Measurements from ENCODE around the gene NDUFB5. TPM values are rescaled to one million over a fixed set of nuclear protein-coding genes. Genes with fewer than 3 reads are reported as not detected.
A peak's percentile ranks its signal among the peaks of the same experiment; 100 is the strongest.

NDUFB5 gene
- total and polyA plus RNA-seq, 4 donors, result 32.5 to 131 (median 59.5) TPM

DNA sequence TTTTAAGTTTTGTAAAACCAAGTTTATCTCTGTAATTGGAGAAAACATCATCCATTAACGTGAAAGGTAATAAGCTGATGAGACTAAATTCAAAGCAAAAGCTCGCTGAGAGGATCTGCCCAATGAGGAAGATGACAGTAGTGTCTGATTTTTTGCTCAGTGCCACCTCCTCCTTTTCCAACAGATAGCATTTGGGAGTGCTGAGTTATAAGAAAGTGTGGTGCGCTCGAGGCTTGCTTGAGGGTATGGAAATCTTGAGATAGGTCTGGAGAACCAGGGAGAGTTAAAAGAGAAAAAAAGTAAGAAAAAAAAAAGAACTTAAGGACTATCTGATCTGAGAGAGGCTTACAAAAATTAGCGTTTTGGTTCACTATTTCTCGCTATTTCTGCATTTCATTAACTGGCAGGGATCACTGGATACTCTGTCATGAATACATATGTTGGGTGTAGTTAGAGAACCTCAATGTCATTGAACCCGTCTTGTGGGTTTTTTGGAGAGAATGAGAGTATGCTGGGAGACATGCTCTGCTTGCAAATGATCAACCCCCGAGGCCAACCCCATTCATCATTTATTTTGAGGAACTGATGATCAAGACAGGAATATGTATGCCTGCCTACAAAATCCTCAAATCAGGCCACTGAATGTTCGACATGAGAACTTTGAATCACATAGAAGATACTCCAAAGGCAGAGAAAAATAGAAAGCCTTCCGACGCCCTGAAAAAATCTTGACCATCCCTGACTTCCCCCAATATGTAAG lies 47.3 kb downstream of the NDUFB5 start:
- Histone ChIP-seq H3K4me1 (ENCODE audit: control insufficient read depth in 1 of 2, insufficient read depth in 2 of 2, low read length in 2 of 2) (peaks cover 0 to 2% of the 10 kb centered on the region in 2 donors), H3K4me3 (ENCODE audit: low read length in 2 of 2) (peak overlapping the region; percentile 79 to 96), H3K9me3 (ENCODE audit: control insufficient read depth, low read length) (no peaks in the 10 kb centered on the region), H3K36me3 (ENCODE audit: control insufficient read depth in 1 of 2, insufficient read depth in 2 of 2, low read length in 1 of 2) (no peaks in the 10 kb centered on the region), H3K27ac (ENCODE audit: low read depth in 1 of 2, low read length in 2 of 2) (no peak overlapping the region), H3K27me3 (ENCODE audit: control insufficient read depth in 1 of 2, insufficient read depth in 2 of 2, low read length in 1 of 2) (no peaks in the 10 kb centered on the region)
- intact Hi-C loops (cut with DNase I), result loop anchor here in 1 of 2 donors (5.0 kb wide), 1 partner anchor 50 kb away; the partner anchor contains the start of genes MRPL47 and NDUFB5
- DNase-seq (no peak), ATAC-seq (ENCODE audit: low FRiP score) (no peak)
- 45 to 49% methylated on average over 11 of the region's 11 CpGs for WGBS, 2 donors

DNA sequence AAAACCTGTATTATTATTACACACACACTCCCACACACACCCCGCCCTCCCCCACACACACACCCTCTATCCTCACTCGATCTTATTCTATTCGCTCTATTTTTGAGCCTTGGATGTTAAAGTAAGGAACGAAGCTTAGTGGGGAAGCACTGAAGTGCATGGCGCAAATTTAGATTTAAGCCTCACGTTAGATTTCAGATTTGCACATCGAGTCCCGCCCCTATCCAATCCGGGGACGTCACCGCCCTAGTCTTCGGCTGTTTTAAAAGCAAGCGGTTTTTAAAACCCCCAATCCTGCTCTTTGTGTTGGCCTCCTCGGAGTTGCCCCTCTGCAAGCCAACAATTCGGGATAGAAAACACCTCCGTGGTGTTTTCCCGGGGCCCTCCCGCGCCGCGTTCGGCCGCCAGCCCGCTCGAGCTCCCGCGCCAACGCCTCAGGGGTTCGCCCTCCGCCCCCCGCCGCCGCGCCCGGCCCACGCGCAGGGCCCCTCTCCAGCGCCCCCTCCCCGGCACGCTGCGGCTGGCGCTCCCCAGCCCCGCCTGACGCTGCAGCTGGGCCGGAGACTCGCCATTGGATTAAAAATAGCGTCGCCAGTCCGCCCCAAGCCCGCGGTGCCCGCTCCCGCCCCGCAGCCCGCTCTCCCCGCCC lies 48.0 kb downstream of the NDUFB5 start, which contains the start of gene USP13:
Gene USP13, plus strand, starts transcription at position 594 of the 649 bp plus-strand sequence. CDS start 186 bp downstream, outside the sequence.
- Histone ChIP-seq H3K4me3 (ENCODE audit: low read length in 2 of 2) (peak within 1 kb of the TSS; percentile 79 to 96), H3K9me3 (ENCODE audit: control insufficient read depth, low read length) (no peaks in the 10 kb centered on the region), H3K4me1 (ENCODE audit: control insufficient read depth in 1 of 2, insufficient read depth in 2 of 2, low read length in 2 of 2) (peaks cover 0 to 2% of the 10 kb centered on the region in 2 donors), H3K27ac (ENCODE audit: low read depth in 1 of 2, low read length in 2 of 2) (peak within 1 kb of the TSS; percentile 83 to 85), H3K36me3 (ENCODE audit: control insufficient read depth in 1 of 2, insufficient read depth in 2 of 2, low read length in 1 of 2) (no peaks in the 10 kb centered on the region), H3K27me3 (ENCODE audit: control insufficient read depth in 1 of 2, insufficient read depth in 2 of 2, low read length in 1 of 2) (no peaks in the 10 kb centered on the region)
- intact Hi-C loops (cut with DNase I), result loop anchor here in 1 of 2 donors (5.0 kb wide), 1 partner anchor 50 kb away; the partner anchor contains the start of genes MRPL47 and NDUFB5
- ATAC-seq (ENCODE audit: low FRiP score), result peak; percentile 87
- 0 to 1% methylated on average over 54 to 56 of the region's 56 CpGs for WGBS, 2 donors
- peak; percentile 70 to 88 for DNase-seq

DNA sequence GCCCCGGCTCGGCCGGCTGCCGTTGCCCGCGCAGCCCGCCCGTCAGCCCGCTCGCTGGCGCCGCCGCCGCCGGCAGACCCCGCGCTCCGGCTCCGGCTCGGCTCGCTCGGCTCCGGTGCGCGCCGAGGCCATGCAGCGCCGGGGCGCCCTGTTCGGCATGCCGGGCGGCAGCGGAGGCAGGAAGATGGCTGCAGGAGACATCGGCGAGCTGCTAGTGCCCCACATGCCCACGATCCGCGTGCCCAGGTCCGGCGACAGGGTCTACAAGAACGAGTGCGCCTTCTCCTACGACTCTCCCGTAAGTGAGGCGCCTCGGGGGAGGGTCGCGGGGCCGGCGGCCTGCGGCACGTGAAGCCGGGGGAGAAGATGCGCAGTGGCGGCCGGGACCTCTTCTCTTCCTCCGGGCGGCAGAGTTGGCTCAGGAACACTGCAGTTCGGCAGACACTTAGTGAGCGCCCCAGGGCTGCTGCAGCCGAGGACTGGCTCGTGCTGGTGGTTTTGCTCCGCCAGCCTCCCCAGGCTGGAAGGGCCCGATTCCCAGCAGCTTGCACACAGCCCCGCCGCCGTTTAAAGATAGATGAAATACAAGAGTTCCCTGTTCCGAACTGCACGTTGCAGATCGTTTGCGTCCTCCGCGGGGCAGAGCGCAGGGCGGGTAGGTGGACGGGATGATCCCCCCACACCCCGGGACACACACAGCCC lies 48.7 kb downstream of the NDUFB5 start:
- 0 to 1% methylated on average over 71 to 77 of the region's 77 CpGs for WGBS, 2 donors
- Histone ChIP-seq H3K9me3 (ENCODE audit: control insufficient read depth, low read length) (no peaks in the 10 kb centered on the region), H3K27ac (ENCODE audit: low read depth in 1 of 2, low read length in 2 of 2) (peak overlapping the region; percentile 83 to 85), H3K4me3 (ENCODE audit: low read length in 2 of 2) (peak overlapping the region; percentile 79 to 96), H3K4me1 (ENCODE audit: control insufficient read depth in 1 of 2, insufficient read depth in 2 of 2, low read length in 2 of 2) (peaks cover 0 to 2% of the 10 kb centered on the region in 2 donors), H3K27me3 (ENCODE audit: control insufficient read depth in 1 of 2, insufficient read depth in 2 of 2, low read length in 1 of 2) (no peaks in the 10 kb centered on the region), H3K36me3 (ENCODE audit: control insufficient read depth in 1 of 2, insufficient read depth in 2 of 2, low read length in 1 of 2) (no peaks in the 10 kb centered on the region)
- peak; percentile 88 for ATAC-seq (ENCODE audit: low FRiP score)
- DNase-seq, result peak; percentile 84 to 89
- intact Hi-C loops (cut with DNase I), result loop anchor here in 1 of 2 donors (5.0 kb wide), 1 partner anchor 51 kb away; the partner anchor contains the start of genes MRPL47 and NDUFB5

DNA sequence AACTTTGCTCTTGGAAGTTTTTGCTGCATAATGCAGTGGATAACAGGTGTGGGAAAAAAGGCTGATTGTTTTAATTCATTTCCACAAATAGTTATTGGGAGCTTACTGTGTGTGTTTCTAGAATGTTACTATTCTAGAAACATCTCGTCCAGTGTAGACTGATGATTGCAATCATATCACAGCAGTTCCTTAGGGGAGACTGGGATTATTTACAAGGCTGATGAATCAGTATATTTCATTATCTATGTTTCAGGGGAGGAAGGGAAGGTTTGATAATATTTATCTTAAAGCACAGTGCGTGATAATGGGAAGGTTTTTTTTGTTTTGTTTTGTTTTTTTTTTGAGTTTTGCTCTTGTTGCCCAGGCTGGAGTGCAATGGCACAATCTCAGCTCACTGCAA lies 50.6 kb downstream of the NDUFB5 start:
- no peak overlapping the region for H3K27ac ChIP-seq (ENCODE audit: low read depth in 1 of 2, low read length in 2 of 2)
- WGBS, 2 donors, result 86 to 88% methylated on average over 2 of the region's 2 CpGs
- DNase-seq (no peak), ATAC-seq (ENCODE audit: low FRiP score) (no peak)
- no peaks in the 10 kb centered on the region for H3K9me3 ChIP-seq (ENCODE audit: control insufficient read depth, low read length)
- H3K36me3 ChIP-seq (ENCODE audit: control insufficient read depth in 1 of 2, insufficient read depth in 2 of 2, low read length in 1 of 2), result no peaks in the 10 kb centered on the region
- no peaks in the 10 kb centered on the region for H3K27me3 ChIP-seq (ENCODE audit: control insufficient read depth in 1 of 2, insufficient read depth in 2 of 2, low read length in 1 of 2)
- peaks cover 0 to 2% of the 10 kb centered on the region in 2 donors for H3K4me1 ChIP-seq (ENCODE audit: control insufficient read depth in 1 of 2, insufficient read depth in 2 of 2, low read length in 2 of 2)
- no peak overlapping the region for H3K4me3 ChIP-seq (ENCODE audit: low read length in 2 of 2)
- intact Hi-C loops (cut with DNase I), result no loop called here

DNA sequence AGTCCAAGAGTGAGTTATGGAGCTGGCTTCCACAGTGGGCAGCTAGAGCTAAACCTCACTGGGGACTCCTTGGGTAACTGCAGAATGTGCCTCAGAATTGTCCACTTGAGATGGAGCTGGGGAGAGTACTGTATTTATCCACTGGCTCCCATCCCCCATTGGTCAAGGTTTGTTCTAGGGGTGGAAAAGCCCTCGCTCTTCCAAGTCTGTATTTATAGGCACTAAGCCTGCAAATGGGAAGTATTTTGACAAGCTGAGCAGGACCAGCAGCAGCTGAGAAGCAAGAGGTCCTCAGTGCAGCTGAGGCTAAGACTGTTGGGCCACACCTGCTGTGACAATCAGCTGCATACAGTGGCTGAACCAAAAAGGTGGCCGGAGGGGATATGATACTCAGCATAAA lies 54.0 kb downstream of the NDUFB5 start:
- no peaks in the 10 kb centered on the region for H3K27me3 ChIP-seq (ENCODE audit: control insufficient read depth in 1 of 2, insufficient read depth in 2 of 2, low read length in 1 of 2)
- no peaks in the 10 kb centered on the region for H3K36me3 ChIP-seq (ENCODE audit: control insufficient read depth in 1 of 2, insufficient read depth in 2 of 2, low read length in 1 of 2)
- DNase-seq (no peak), ATAC-seq (ENCODE audit: low FRiP score) (no peak)
- whole genome bisulfite sequencing, 2 donors, result 37 to 46% methylated on average over 2 of the region's 2 CpGs
- no peak overlapping the region for H3K4me3 ChIP-seq (ENCODE audit: low read length in 2 of 2)
- H3K9me3 ChIP-seq (ENCODE audit: control insufficient read depth, low read length), result no peaks in the 10 kb centered on the region
- peaks cover 0 to 2% of the 10 kb centered on the region in 2 donors for H3K4me1 ChIP-seq (ENCODE audit: control insufficient read depth in 1 of 2, insufficient read depth in 2 of 2, low read length in 2 of 2)
- H3K27ac ChIP-seq (ENCODE audit: low read depth in 1 of 2, low read length in 2 of 2), result no peak overlapping the region
- intact Hi-C loops (cut with DNase I), result no loop called here

DNA sequence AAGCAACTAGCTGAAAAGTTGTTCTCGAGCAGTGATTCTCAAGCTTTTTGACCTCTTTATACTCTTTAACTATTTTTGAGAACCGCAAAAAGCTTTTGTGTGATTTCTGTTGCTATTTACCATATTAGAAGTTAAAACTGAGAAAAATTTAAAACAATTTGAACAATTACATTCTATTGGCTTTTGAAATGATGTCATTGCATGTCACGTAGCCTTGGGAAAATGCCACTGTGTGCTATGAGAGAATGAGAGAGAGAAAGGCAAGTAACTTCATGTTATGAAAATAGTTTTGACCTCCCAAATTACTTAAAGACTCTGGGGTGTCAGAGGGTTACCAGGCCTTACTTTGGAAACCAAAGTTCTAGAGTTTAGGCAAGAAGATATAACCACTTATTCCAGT lies 56.3 kb downstream of the NDUFB5 start:
- H3K9me3 ChIP-seq (ENCODE audit: control insufficient read depth, low read length), result no peaks in the 10 kb centered on the region
- H3K36me3 ChIP-seq (ENCODE audit: control insufficient read depth in 1 of 2, insufficient read depth in 2 of 2, low read length in 1 of 2), result no peaks in the 10 kb centered on the region
- H3K27ac ChIP-seq (ENCODE audit: low read depth in 1 of 2, low read length in 2 of 2), result no peak overlapping the region
- H3K27me3 ChIP-seq (ENCODE audit: control insufficient read depth in 1 of 2, insufficient read depth in 2 of 2, low read length in 1 of 2), result no peaks in the 10 kb centered on the region
- intact Hi-C loops (cut with DNase I), result no loop called here
- H3K4me3 ChIP-seq (ENCODE audit: low read length in 2 of 2), result no peak overlapping the region
- peaks cover 0 to 2% of the 10 kb centered on the region in 2 donors for H3K4me1 ChIP-seq (ENCODE audit: control insufficient read depth in 1 of 2, insufficient read depth in 2 of 2, low read length in 2 of 2)
- 88 to 92% methylated on average over 3 of the region's 3 CpGs for WGBS, 2 donors
- no peak for DNase-seq
- no peak for ATAC-seq (ENCODE audit: low FRiP score)

DNA sequence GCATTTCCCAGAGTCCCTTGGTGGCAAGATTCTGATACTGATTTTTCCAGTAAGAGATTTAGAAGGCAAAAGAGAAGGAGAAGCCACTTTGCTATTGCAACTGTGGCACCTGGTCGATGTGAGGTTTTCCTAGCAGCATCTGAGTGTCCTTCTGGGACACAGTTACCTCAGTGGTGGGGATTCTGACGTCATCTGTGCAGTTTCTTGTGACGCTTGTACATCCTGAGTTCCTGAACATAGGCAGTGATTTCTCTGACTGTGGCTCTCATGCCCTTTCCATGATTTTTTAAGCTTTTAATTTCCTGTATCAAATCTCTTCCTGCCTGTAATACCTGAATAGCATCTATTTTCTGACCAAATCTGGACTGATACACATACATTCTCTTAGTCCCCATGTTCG lies 57.2 kb downstream of the NDUFB5 start:
- intact Hi-C loops (cut with DNase I), result no loop called here
- Histone ChIP-seq H3K27ac (ENCODE audit: low read depth in 1 of 2, low read length in 2 of 2) (no peak overlapping the region), H3K27me3 (ENCODE audit: control insufficient read depth in 1 of 2, insufficient read depth in 2 of 2, low read length in 1 of 2) (no peaks in the 10 kb centered on the region), H3K4me3 (ENCODE audit: low read length in 2 of 2) (no peak overlapping the region), H3K9me3 (ENCODE audit: control insufficient read depth, low read length) (no peaks in the 10 kb centered on the region), H3K36me3 (ENCODE audit: control insufficient read depth in 1 of 2, insufficient read depth in 2 of 2, low read length in 1 of 2) (no peaks in the 10 kb centered on the region), H3K4me1 (ENCODE audit: control insufficient read depth in 1 of 2, insufficient read depth in 2 of 2, low read length in 2 of 2) (no peaks in the 10 kb centered on the region)
- no peak for ATAC-seq (ENCODE audit: low FRiP score)
- 89% methylated on average over 4 of the region's 4 CpGs for WGBS, 2 donors
- DNase-seq, result no peak

DNA sequence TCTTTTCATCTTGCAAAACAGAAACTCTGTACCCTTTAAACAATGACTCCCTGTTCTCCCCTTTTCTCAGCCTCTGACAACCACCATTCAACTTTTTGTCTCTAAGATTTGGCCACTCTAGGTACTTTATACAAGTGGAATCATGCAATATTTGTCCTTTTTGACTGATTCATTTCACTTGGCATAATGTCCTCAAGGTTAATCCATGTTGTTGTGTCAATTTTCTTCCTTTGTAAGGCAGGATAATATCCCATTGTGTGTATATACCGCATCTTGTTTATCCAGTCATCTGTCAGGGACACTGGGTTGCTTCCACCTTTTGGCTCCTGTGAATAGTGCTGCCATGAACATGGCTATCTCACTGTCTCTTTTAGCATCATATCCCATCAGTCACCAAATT lies 58.5 kb downstream of the NDUFB5 start:
- Histone ChIP-seq H3K4me1 (ENCODE audit: control insufficient read depth in 1 of 2, insufficient read depth in 2 of 2, low read length in 2 of 2) (no peaks in the 10 kb centered on the region), H3K27ac (ENCODE audit: low read depth in 1 of 2, low read length in 2 of 2) (no peak overlapping the region), H3K9me3 (ENCODE audit: control insufficient read depth, low read length) (no peaks in the 10 kb centered on the region), H3K27me3 (ENCODE audit: control insufficient read depth in 1 of 2, insufficient read depth in 2 of 2, low read length in 1 of 2) (no peaks in the 10 kb centered on the region), H3K4me3 (ENCODE audit: low read length in 2 of 2) (no peak overlapping the region), H3K36me3 (ENCODE audit: control insufficient read depth in 1 of 2, insufficient read depth in 2 of 2, low read length in 1 of 2) (no peaks in the 10 kb centered on the region)
- DNase-seq, result no peak
- ATAC-seq (ENCODE audit: low FRiP score), result no peak
- intact Hi-C loops (cut with DNase I), result no loop called here
- WGBS, 2 donors, result 95 to 97% methylated on average over 1 of the region's 1 CpG

Data from aorta (tissue), 5 donors.